Measurements from ENCODE around the gene CHRM2. TPM values are rescaled to one million over a fixed set of nuclear protein-coding genes. Genes with fewer than 3 reads are reported as not detected.

CHRM2 gene
- total and polyA plus RNA-seq, 9 of the 15 experiments (the other 6 are each of a cell fraction or from before 2014, with no cell fraction given), result not detected

- no peaks in the 10 kb centered on the region for H3K36me3 ChIP-seq (ENCODE audit: control insufficient read depth, insufficient read depth, low read length)
- no peak overlapping the region for H2AFZ ChIP-seq (ENCODE audit: low read depth, low read length)
- no peak overlapping the region for H3K4me3 ChIP-seq
- in situ Hi-C loops (cut with MboI), result no loop called here
- FAIRE-seq (peak; percentile 6), ATAC-seq (no peak), DNase-seq (ENCODE audit: extremely low read depth in 1 of 4, low spot score in 3 of 4) (no peak)
- no peak overlapping the region for H3K4me2 ChIP-seq (ENCODE audit: insufficient read depth, low read length)
- intact Hi-C loops (cut with micrococcal nuclease), result no loop called here
- no peaks in the 10 kb centered on the region for H3K4me1 ChIP-seq (replicated peaks in 1 of 2; ENCODE audit: control insufficient read depth in 2 of 2, insufficient read depth in 2 of 2, low read length in 2 of 2)
- no peak overlapping the region for H3K27ac ChIP-seq (ENCODE audit: extremely low read depth, low read depth, low read length)
- H3K9ac ChIP-seq (ENCODE audit: insufficient read depth in 1 of 2, low read depth in 2 of 2, low read length in 2 of 2), result no peak overlapping the region
- no TSS peak for BruUV-seq (replicated peaks)
- H3K27me3 ChIP-seq (ENCODE audit: control insufficient read depth in 2 of 2, insufficient read depth in 2 of 2, low read length in 2 of 2), result no peaks in the 10 kb centered on the region
- WGBS (ENCODE audit: insufficient coverage, low coverage, missing lambda C conversion rate), result 0% methylated on average over 3 of the region's 3 CpGs
- H3K9me1 ChIP-seq (ENCODE audit: control insufficient read depth, insufficient read depth, low read length), result no peaks in the 10 kb centered on the region
- no peaks in the 10 kb centered on the region for H4K20me1 ChIP-seq (replicated peaks; ENCODE audit: control insufficient read depth, insufficient read depth, low read length)
- ChIA-PET CTCF (ENCODE audit: low intra/inter-chr PET ratio) (no interaction called here), POLR2A (no interaction called here)
- H3K9me3 ChIP-seq (replicated peaks; ENCODE audit: control insufficient read depth, insufficient read depth, low read depth, low read length), result no peaks in the 10 kb centered on the region
- H3K79me2 ChIP-seq (ENCODE audit: control insufficient read depth, insufficient read depth, low read length), result no peaks in the 10 kb centered on the region
- TF ChIP-seq ZNF280B (CRISPR knock-in tag; IDR thresholded peaks at IDR 0.05) (no peak), TCFL5 (CRISPR knock-in tag; conservative IDR thresholded peaks at IDR 0.05) (no peak), MYC (IDR thresholded peaks at IDR 0.05; ENCODE audit: low read depth, low read length) (no peak), MYC (CRISPR knock-in tag; IDR thresholded peaks at IDR 0.05; ENCODE audit: borderline replicate concordance, low read depth) (no peak), FOXA1 (IDR thresholded peaks at IDR 0.05; ENCODE audit: borderline replicate concordance) (no peak), MBD1 (CRISPR knock-in tag; IDR thresholded peaks at IDR 0.05) (no peak), CREB3L1 (IDR thresholded peaks at IDR 0.05; ENCODE audit: borderline replicate concordance, low read depth) (no peak), PURB (CRISPR knock-in tag; IDR thresholded peaks at IDR 0.05; ENCODE audit: low read depth) (no peak), ZBTB49 (CRISPR knock-in tag; IDR thresholded peaks at IDR 0.05; ENCODE audit: borderline replicate concordance) (no peak), ID3 (CRISPR knock-in tag; IDR thresholded peaks at IDR 0.05) (no peak), ID3 (tag; IDR thresholded peaks at IDR 0.05) (no peak), ZNF124 (CRISPR knock-in tag; IDR thresholded peaks at IDR 0.05) (no peak), ZNF511 (CRISPR knock-in tag; IDR thresholded peaks at IDR 0.05) (no peak), ESRRA (IDR thresholded peaks at IDR 0.05; ENCODE audit: borderline replicate concordance, low read depth) (no peak)
These were observed 138.7 kb downstream of the CHRM2 start for GRCh38 chr7:137007001-137007694.

All from K562 (cell line).